HL-60/S4 (cell line): ENCODE measurements around the gene SENP1.
"Not testable (repeated sequence)": the region's sequence is repeated elsewhere in the genome, so short reads cannot be mapped to it uniquely, and the experiment has no call there.

Source experiments
- in situ Hi-C: fragments of 300-500 bp; cut with MboI; formaldehyde crosslinking; loops from 2 replicates; pipeline ENCODE4 v1.14.3; 2022; ENCODE audit warnings: low sequenced_read_pairs

SENP1 gene

DNA sequence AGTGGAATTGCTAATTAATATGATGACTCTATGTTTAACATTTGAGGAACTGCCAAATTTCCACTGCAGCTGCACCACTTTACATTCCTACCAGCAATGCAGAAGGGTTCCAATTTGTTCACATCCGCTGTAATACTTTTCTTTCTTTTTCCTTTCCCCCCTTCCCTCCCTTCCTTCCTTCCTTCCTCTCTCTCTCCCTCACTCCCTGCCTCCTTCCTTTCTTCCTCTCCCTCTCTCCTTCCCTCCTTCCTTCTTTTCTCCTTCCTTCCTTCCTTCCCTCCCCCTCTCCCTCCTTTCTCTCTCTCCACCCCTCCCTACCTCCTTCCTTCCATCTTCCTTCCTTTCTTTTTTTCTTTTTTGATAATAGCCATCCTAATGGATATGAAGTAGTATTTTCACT, 10.1 kb upstream of the SENP1 start:
- in situ Hi-C loops: no loop called here

- in situ Hi-C loops: not testable (repeated sequence)
These were observed 5.4 kb upstream of the SENP1 start for GRCh38 chr12:48111312-48111693.

DNA sequence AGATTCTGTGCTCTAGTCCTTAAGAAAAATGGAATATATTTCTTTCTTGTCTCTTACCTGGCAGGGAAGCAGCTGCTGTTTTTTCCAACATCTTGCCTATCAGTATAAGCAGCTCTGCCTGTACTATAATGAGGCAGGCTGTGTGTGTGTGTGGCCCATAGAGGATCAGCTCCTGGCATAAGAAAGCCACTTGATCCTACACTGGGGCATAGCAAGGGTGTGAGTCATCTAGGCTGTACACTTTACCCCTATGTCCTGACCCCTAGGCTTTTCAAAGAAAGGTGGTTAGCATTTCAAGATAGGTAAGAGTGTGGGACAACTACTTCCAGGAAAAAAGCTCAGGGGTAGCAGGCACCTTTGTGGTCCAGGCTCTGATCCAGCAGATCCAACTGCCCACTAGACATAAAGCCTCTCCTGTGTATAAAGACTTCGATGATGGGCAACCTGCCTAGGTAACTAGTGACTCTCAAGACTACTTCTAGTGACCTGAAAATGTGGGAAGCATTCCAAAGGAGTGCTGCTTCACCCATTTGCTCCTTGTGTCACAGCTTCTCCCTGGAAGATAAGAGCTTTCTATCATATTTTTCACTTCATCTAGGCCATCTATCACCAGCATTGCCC, 4.9 kb upstream of the SENP1 start:
- in situ Hi-C loops: no loop called here

DNA sequence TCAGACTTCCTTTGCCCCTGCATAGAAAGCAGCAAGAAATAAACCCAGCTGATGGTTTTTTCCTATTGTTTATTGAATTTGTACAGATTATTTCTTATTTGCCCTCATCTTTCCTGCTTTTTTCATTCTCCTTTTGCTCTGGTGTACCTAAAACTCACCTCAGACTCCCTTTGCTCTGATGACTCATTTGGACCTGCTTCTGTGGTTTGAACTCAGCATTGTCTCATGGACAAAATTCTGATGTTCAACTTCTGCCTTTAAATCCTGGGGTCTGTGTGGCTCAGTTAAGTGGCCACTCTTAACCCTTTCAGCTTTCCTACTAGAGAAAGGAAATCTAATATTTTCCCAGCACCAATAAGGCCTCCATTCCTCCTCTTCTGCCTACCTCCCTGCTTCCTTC, 3.5 kb upstream of the SENP1 start:
- in situ Hi-C loops: no loop called here

- in situ Hi-C loops: no loop called here
These were observed 1.1 kb upstream of the SENP1 start for GRCh38 chr12:48106681-48107613.

GRCh38 chr12:48105321-48105866, 485 bp downstream of the SENP1 start:
- in situ Hi-C loops: no loop called here

DNA sequence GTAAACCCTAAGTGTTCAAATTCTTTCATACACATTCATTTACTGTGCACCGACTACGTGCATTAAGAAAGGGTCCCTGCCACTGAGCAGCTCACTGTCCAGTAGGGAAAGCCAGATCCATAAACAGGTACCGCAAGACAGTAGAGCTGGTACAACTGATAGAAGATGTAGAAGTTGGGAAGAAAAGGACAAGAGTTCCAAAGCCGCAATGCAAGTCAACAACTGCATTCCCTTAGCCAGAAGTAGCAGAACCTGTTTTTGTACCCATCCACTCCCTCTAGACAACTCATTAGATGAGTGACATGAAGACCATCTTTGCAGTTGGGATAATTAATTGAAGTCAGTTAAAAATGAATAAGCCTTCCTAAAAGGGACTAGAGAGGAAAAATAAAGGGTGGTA, 1.3 kb downstream of the SENP1 start:
- in situ Hi-C loops: no loop called here

DNA sequence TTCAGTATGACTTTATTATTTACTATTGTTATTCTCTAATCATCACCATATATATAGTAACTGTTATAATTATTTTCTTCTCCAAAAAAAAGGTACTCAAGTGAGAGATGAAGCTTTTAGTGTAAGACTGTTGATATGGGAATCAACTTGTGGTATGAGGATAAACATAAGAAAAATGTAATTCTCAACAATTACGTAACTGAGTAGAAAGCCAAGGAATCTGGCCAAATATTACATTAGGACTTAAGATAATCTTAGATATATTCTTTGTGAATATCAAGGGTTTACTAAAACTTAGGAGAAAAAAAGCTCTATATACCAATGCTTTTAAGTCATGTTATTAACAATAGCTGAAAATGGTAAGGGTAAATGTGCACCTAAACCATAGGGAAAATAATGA, 13.3 kb downstream of the SENP1 start:
- in situ Hi-C loops: no loop called here

GRCh38 chr12:48086327-48086726, 19.6 kb downstream of the SENP1 start:
- in situ Hi-C loops: no loop called here

DNA sequence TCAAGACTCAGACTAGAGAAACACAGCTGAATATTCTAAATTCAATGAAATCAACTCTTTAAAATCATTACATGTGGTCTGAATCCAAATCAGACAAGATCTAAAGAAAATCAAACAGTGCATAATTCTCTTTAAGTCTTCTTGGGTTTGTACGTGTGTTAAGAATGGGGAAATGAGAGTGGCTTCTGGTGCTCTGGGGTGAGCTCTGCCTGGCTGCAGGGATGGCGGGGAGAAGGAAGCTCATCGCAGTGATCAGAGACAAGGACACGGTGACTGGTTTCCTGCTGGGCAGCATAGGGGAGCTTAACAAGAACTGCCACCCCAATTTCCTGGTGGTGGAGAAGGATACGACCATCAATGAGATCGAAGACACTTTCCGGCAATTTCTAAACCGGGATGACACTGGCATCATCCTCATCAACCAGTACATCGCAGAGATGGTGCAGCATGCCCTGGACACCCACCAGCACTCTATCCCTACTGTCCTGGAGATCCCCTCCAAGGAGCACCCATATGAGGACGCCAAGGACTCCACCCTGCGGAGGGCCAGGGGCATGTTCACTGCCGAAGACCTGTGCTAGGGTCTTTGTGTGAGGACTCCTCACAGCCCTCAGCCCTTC, 20.9 kb downstream of the SENP1 start:
- in situ Hi-C loops: no loop called here

DNA sequence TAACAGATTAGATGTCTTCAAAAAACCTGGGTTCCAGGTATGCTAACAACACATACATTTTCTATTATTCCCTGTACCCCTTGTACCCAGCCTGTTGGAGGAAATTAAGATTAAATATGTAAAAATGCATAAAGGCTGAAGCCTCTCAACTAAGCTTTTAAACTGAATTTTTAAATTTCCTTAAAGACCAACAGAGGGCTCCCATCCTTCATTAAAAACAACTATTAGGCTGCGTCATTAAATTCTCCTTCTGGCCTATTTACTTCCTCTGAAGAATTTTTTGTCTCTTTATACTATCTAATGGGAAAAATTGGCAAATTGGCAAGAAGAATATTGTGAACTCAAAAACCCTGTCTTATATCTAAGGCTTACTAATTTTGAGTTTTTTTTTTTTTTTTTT, 21.8 kb downstream of the SENP1 start:
- in situ Hi-C loops: no loop called here

DNA sequence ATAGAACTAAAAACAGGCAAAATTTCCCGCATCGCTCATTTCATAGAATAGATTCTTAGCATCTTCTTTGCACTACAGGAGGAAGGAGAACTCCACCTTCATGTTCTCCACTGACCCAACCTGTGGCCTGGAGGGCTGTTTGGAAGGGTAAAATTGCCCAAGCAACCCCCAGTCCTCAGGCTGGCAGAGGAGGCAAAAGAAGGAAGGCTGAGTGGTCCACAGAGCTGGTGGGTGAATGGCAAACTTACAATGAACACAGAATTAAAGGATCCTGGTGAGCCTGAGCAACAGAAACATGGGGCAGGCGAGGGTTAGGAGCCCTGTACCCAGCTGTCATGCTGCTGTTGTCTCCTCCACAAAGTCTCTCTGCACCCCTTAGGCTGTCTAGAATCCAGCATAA, 25.1 kb downstream of the SENP1 start:
- in situ Hi-C loops: no loop called here

GRCh38 chr12:48080285-48080684, 25.6 kb downstream of the SENP1 start:
- in situ Hi-C loops: no loop called here

- in situ Hi-C loops: no loop called here
These were observed 27.0 kb downstream of the SENP1 start for GRCh38 chr12:48078901-48079300.

DNA sequence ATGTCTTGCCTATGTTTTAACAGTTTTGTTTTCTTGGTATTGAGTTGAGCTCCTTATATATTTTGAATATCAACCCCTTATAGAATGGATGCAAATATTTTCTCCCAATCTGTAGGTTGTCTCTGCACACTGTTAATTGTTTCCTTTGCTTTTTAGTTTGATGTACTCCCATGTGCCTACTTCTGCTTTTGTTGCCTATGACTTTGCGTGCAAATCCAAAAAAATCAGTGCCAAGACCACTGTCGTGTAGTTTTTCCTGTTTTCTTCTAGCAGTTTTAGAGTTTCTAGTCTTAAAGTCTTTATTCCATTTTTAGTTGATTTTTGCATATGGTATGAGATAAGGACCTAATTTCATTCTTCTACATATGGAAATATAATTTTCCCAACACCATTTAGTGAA, 28.8 kb downstream of the SENP1 start:
- in situ Hi-C loops: no loop called here

DNA sequence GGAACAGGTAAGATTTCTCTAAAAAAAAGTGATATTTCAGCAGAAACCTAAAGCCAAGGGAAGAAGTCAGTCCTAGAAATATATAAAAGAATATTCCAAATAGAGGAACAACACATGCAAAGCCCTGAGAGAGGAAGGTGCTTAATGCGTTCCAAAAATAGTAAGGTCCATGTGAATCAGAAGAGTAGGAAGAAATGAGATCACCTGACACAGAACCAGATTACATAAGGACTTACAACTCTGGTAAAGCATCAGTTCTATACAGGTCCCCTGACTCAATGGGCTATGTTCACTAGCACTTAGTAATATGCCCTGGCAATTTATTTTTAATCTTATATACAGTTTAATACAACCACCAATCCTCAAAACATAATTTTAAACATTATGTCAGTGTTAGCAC, 30.0 kb downstream of the SENP1 start:
- in situ Hi-C loops: no loop called here

DNA sequence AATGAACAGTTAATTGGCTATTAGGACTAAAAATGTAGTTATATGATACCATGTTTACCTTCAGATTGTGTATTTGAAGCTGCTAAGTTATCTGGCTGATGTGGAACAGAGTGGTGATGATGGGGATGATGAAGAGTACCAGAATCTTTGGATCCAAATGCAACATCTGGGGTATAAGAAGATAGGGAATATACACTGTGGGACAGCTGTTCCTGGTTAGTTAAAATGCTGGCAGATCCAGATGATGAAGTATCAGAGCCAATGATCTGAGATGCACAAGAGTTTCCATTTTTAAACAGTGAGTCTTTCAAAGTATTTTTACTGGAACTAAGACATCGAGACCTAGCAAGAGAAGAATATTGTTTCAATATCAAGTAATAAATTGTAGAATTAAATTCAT, 31.6 kb downstream of the SENP1 start:
- in situ Hi-C loops: no loop called here

DNA sequence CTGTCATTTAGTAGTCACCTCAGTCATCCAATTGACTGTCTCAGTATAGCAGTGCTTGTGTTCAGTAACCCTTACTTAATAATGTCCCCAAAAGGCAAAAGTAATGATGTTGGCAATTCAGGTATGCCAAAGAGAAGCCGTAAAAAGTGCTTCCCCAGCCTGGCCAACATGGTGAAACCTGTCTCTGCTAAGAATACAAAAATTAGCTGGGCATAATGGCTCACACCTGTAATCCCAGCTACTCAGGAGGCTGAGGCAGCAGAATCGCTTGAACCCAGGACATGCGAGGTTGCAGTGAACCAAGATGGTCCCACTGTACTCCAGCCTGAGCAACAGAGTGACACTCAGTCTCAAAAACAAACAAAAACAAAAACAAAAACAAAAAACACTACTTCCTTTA, 33.6 kb downstream of the SENP1 start:
- in situ Hi-C loops: no loop called here

GRCh38 chr12:48071808-48072207, 34.1 kb downstream of the SENP1 start:
- in situ Hi-C loops: no loop called here

DNA sequence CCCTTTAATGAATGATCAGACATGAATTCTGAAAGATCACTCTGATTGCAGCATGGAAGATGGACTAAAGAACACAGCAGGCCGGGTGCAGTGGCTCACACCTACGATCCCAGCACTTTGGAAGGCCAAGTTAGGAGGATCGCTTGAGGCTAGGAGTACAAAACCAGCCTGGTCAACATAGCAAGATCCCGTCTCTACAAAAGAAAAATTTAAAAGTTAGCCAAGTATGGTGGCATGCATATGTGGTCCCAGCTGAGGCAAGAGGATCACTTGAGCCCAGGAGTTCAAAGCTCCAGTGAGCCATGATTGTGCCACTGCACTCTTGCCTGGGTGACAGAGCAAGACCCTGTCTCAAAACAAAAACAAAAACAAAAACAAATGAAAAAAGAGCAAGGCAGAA, 35.1 kb downstream of the SENP1 start:
- in situ Hi-C loops: no loop called here

- in situ Hi-C loops: no loop called here
These were observed 35.8 kb downstream of the SENP1 start for GRCh38 chr12:48070033-48070432.

GRCh38 chr12:48069241-48069640, 36.6 kb downstream of the SENP1 start:
- in situ Hi-C loops: no loop called here
